HG02588 (cell line): ENCODE measurements around the gene HIRIP3.
A peak's percentile ranks its signal among the peaks of the same experiment; 100 is the strongest.

Experiments
- ATAC-seq: cut with Tn5 transposase; IDR thresholded peaks from one replicate; pipeline ENCODE4 v1.9.1; 2021; ENCODE audit warnings: mild to moderate bottlenecking, moderate library complexity; ENCODE audit not compliant: unreplicated experiment

The HIRIP3 gene

DNA sequence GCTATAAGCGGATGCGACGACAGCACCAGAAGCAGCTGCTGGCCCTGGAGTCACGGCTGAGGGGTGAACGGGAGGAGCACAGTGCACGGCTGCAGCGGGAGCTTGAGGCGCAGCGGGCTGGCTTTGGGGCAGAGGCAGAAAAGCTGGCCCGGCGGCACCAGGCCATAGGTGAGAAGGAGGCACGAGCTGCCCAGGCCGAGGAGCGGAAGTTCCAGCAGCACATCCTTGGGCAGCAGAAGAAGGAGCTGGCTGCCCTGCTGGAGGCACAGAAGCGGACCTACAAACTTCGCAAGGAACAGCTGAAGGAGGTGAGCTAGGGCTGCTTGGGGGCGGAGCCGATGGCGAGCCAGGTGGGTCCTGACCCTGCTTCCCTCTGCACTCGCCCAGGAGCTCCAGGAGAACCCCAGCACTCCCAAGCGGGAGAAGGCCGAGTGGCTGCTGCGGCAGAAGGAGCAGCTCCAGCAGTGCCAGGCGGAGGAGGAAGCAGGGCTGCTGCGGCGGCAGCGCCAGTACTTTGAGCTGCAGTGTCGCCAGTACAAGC is 10.1 kb downstream of the HIRIP3 start:
- ATAC-seq = no peak

DNA sequence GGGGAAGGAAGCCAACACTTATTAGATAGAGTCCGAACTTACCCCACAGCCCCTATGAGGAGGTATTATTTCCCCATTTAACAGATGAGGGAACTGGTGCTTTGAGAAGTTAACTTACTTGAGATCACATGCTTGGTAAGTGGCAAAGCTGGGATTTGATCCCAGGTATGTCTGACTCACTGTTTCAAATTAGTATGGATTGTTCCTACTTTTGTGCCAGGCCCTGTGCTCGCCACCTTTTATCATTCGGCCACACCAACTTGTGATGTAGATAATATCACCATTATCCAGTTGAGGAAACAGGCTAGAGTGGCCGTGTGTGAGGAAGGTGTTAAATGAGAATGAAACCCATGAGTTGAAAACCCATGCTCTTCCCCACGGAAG is 10.7 kb downstream of the HIRIP3 start:
- ATAC-seq = no peak

DNA sequence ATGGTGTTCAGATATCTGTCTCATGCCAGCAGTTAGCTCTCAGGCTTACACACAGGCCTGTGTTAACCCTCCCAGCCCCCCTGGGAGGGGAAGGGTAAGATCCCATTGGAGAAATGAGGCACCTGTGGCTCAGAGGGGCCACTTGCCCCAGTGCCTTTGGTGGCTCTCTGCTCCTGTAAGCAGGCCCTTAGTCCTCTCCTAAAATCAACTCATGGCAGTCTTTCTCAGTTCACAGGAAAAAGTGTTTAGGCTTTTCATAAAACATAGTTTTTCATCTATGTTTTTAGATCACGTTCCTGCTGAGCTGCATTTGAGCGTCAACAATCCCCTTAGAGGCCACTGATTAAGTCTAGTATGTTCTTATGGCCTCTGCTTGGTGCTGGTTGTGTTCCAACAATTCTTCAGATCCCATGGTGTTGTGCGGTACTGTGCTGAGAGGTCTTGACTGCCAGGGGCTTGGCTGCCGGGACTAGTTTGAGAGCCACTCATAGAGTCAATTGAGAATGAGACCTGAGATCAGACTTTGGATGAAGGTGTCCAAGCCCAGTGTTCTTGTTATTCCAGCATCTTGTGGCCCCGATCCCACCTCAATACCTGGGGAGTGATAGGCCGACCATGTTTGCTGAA is 11.2 kb downstream of the HIRIP3 start:
- ATAC-seq = no peak

DNA sequence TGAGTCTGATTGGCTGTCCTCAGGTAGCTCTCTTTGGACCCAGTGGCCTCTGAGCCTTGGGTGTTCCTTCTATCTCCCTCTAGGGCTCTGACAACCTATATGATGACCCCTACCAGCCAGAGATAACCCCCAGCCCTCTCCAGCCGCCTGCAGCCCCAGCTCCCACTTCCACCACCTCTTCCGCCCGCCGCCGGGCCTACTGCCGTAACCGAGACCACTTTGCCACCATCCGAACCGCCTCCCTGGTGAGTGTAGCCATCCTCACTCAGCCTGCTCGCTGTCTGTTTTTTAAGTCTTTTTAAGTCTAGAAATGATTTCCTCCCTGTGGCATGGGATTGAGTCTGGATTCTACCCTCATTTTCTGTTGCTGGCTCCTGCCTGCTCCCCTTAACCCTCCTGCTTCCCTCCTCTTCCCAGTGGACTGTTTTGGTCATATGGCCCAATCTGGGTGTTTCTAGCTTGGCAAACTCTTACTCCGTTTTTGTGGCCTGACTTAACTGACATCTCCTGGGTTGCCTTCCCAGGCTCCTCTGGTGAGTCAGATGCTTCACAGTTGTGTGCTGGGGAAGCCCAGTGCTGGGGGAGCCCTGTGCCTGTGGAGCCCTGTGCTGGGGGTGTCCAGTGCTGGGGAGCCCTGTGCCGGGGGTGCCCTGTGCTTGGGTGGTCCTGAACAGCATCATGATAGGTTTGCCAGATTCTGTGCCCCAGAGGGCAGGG is 11.8 kb downstream of the HIRIP3 start:
- ATAC-seq = no peak

DNA sequence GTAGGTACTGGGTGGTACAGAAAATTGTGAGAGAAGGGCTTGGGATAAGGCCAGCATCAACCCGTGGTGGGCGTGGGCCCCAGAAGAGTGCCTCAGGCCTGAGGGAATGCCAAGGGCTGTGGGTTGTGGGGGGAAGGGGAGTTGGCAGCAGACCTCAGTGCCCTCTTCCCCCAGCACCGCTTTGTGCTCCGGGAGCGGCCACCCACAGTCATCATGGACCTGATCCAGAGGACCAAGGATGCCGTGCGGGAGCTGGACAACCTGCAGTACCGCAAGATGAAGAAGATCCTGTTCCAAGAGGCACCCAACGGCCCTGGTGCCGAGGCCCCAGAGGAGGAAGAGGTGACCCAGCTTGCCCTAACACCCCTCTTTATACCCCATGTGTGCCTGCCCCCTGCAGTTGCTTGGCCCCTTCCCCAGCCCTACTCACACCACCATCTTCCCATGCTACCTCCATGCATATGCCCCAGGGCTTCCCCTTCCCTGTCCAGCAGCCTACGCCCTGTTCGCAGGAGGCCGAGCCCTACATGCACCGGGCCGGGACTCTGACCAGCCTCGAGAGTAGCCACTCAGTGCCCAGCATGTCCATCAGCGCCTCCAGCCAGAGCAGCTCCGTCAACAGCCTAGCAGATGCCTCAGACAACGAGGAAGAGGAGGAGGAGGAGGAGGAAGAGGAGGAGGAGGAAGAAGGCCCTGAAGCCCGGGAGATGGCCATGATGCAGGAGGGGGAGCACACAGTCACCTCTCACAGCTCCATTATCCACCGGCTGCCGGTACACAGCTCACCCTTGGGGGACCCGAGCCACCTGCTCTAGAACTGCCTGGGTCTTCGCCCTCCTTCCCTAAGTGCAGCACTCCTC is 12.6 kb downstream of the HIRIP3 start:
- ATAC-seq = no peak

DNA sequence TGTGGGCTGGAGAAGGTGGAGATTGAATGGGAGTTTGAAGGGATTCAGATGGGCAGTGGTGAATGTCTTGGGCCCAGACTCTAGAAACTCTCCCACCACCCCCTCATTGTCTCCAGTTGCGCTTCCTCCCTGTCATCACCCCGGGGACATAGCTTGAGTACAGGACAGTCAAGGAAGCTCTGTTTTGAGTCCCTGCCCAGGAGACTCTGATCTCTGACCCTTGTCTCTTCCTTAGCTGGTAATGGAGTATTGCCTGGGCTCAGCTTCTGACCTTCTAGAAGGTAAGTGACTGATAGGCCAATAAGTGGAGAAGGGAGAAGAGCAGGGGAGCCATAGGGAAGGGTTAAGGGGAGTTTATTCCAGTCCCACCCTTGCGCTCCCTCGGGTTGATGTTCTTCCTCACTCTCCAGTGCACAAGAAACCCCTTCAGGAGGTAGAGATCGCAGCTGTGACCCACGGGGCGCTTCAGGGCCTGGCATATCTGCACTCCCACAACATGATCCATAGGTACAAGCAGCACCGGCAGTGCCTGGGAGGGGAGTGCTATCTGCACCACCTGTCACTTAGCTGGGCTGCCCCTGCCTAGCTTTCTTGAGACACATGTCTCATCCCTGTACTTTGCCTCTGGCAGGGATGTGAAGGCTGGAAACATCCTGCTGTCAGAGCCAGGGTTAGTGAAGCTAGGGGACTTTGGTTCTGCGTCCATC is 16.7 kb downstream of the HIRIP3 start:
- no peak for ATAC-seq

DNA sequence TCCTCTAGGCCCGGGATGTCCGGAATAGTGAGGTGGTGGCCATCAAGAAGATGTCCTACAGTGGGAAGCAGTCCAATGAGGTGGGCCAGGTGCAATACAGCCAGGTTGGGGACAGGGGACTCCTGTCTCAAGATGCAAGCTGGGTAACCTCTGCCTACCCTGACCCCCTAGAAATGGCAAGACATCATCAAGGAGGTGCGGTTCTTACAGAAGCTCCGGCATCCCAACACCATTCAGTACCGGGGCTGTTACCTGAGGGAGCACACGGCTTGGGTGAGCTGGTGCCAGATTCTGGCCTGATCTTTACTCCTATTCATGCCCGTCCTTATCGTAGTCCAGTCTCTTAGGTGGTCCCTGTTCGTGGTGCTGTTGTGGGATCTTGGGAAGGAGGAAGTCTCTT is 17.3 kb downstream of the HIRIP3 start:
- no peak for ATAC-seq

DNA sequence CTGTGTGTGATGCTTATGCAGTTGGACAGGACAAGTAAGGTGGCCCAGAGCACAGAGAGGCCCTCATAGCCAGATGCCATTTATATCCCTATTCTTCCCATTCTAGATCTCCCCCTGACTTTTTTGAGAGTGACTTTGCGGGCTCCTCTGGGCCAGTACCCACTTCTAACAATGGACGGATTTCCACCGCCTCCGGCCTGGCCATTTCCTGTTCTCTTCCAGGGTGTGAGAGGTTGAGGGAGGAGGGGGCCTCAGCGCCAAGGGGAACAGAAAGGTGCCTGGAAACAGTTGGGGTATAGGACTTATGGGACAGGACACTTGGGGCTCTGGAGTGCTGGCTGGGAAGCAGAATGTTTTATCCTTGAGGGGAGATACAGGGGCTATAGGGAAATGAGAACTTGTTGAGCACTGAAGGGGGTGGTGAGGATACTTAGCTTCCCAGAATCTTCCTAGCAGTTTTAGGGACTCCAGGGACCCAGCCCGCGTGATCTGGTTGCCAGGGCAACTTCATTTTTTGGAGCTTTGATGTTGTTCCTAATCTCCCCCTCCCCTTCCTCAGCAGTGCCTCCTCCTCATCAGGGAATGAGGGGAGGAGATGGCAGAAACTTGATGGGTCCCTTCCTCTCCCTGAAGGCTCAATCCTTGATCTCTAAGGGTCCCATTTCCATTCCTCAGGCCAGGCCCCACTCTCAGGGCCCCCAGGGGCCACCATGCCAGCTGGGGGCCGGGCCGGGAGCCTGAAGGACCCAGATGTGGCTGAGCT is 18.2 kb downstream of the HIRIP3 start:
- ATAC-seq = no peak

DNA sequence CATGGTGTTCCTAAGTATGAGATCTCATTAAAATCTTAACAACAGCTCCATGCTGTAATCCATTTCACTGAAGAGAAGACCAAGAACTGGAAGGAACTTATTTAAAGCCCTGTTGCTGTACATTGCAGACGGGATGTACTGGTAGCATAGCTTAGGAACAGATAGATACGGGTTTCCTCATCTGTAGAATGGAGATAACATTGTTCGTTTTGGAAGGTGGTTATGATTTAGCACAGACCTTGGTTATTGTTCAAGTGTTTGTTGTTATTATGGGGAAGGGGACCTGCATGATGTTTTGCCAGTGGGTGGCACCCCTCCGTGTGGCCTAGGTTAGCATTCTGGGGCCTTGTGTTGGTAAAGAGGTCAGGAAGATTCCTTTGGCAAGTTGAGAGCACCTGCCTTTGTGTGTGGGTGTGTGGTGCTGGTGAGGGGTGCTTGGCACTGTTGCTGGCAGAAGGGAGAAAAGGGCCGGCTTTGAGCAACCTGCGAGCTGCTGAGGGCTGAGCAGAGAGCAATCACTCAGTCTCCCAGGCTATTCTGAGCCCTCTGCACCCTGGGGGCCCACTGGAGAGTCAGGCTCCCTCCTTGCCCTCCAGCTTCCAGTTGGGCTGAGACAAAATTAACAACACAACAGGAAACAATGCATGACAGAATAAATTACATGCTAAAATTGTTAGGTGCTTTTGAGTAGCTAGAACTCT is 19.5 kb downstream of the HIRIP3 start:
- ATAC-seq = no peak

DNA sequence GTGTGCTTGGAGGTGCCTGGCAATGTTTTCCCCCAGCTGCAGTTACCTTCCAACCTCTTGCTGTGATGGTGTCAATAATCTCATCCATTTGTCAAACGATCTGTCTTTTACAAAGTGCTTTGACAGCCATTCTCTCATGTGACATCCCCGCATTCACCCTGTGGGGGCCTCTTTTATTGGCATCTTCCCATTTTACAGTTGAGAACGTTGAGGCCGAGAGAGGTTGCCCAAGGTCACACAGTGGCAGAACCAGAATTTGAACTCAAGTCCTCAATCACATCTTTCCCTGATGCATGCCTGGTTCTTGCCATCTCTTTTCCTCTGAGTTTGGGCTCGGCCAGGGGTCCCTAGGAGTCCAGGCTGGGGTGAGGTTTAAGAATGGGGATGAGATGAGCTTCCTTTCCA is 20.3 kb downstream of the HIRIP3 start:
- no peak for ATAC-seq

DNA sequence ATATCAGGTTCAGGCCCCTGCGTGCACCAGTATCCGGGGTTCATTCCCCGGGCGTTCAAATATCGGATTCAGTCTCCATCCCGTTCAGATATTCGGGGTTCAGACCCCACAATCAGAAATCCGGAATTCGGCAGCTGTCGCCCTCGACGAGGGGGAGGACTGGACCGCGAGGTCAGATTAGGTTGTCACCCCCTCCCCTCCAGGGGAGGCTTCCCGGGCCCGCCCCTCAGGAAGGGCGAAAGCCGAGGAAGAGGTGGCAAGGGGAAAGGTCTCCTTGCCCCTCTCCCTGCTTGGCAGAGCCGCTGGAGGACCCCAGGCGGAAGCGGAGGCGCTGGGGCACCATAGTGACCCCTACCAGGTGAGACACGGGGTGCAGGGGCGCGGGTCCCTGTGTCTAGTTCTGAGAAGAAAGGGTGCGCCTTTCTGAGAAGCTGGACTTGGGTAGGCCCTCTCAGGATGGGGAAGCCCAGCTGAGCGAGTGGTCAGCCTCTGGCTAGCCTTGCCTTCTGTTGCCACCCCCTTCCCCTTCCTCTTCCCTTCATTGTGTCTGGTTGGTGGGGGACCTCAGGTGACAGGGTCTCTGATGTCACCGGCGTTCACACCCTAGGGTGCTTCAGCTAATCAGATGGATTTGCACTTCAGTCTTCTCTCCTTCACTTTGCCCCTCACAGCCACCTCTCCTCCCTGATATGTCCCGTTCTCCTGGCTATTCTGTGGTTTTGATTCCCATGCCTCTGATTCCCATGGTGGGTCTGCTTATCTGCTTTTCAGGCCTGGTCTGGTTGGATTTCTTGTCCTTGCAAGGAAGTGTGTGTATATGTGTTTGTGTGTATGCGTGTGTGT is 20.9 kb downstream of the HIRIP3 start:
- no peak for ATAC-seq

DNA sequence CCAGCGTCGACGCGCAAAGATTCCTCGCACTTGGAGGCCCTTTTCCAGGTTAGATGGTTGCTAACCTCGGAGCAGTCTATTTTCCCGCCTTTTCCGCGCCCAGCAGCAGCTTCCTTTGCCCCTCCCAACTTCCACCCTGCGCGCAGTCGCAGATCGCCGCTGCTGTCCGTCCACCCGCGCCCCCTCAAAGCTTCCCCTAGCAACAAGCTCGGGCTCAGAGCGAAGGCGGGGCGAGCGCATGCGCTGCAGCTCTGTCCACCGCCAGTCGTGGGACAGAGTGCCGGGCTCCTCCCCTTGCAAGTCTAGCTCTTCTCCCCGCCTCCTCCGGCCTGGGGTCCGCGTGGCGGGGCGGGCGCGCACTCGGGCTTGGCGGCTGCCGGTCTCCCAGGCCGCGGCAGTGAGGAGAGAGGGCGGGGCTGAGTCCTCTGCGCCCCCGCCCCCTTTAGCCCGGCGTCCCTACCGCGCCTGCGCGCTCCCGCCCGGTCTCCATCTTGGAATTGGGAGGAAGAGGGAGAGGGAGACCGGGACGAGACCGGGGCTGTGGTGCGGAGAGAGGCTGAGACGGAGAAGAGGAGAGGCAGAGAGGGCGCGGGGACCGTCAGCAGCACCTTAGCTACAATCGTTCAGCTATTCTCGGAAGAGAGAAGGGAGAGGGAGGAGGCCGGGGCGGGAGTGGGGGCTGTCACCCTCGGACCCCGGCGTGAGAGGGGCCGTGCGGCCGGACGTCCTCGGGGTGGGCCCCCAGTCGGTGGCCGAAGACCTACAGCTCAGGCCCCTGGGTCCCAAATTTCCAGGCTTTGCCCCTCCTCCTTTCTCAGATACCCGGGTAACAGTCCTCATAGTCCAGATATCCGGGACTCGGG is 21.8 kb downstream of the HIRIP3 start, which contains the start of gene TAOK2:
TAOK2 (plus strand) TSS at position 485 of the 863 bp plus-strand sequence. CDS start 3,905 bp downstream, outside the sequence.
- ATAC-seq = peak; percentile 91

DNA sequence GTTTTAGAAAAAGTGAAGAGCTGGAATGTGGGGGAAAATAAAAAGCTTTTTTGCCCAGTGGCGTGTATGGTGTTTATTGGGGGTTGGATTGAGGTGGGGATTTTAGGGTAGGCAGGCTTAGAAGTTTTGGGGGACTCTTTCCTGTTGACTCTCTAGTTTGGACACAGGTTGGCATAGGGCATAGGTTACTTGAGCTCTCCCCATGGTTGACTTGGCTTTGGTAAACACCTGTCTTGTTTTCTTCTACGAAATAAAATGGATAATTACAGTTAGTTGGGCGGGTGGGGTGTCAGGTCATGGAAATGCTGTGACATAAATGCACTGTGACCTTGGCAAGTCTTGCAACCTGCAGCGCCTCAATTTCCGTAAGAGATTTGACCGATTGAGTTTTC is 22.4 kb downstream of the HIRIP3 start:
- ATAC-seq = no peak

DNA sequence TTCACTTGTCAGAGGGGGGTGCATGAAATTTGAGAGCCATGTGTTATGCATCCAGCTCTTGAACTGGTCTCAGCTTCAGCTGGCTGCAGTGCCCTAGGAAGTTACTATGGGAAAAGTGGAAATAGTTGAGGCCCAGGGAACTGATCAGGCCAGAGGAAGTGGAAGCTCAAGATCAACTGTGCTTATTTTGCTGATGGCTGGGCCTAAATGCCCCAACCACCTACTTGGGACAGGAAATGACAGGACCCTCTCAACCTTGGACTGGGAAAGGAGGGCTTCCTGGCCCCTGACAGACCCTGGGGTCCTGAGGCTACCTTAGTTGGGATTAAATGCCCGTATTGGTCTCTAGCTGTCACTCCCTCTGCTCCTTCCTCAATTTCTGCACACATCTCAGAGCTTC is 22.9 kb downstream of the HIRIP3 start:
- no peak for ATAC-seq

DNA sequence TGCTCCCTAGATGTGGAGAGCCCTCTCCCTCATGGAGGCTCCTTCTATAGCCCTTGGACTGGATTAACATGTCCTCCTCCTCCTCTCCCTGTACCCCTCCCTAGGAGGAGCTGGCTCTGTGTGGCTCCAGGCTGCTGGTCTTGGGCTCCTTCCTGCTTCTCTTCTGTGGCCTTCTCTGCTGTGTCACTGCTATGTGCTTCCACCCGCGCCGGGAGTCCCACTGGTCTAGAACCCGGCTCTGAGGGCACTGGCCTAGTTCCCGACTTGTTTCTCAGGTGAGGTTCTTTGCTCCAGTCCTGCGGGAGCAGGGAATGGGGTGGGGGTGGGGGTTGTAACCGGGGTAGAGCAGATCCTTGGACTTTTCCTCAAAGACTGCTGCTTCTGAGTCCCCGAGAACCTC is 24.1 kb downstream of the HIRIP3 start:
- ATAC-seq = no peak

DNA sequence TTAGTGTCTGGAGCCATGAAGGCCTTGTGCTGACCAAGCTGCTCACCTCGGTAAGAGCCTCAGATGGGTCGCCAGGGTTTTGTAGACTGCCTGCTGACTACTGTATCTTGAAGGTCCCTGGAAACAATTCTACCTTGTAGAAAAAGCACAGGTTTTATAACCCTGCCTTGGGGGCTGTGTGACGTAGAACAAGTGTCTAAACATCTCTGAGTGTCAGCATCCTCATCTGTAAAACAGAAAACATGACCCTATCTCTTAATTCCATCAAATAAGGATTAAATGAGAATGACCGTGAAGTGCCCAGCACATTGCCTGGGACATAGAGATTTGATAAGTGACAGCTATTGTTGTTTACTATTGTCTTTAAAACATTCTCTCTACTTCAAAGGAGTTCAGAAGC is 27.2 kb downstream of the HIRIP3 start:
- no peak for ATAC-seq

DNA sequence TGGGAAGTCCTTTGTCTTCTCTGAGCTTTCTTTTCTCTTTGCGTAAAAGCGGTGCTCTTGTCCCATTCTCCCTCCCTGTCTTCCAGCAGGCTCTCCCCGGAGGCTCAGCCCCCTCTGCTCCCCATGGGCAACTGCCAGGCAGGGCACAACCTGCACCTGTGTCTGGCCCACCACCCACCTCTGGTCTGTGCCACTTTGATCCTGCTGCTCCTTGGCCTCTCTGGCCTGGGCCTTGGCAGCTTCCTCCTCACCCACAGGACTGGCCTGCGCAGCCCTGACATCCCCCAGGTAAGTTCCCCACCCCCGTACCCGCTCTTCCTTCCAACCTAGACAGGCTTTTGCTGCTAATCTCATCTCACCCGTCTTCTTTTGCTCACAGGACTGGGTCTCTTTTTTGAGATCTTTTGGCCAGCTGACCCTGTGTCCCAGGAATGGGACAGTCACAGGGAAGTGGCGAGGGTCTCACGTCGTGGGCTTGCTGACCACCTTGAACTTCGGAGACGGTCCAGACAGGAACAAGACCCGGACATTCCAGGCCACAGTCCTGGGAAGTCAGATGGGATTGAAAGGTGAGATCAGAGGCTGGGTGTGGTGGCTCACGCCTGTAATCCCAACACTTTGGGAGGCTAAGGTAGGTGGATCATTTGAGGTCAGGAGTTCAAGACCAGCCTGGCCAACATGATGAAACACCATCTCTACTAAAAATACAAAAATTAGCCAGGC is 32.2 kb downstream of the HIRIP3 start:
- ATAC-seq = no peak
